ENCODE measurements around the gene SPNS1.

Gene SPNS1

DNA sequence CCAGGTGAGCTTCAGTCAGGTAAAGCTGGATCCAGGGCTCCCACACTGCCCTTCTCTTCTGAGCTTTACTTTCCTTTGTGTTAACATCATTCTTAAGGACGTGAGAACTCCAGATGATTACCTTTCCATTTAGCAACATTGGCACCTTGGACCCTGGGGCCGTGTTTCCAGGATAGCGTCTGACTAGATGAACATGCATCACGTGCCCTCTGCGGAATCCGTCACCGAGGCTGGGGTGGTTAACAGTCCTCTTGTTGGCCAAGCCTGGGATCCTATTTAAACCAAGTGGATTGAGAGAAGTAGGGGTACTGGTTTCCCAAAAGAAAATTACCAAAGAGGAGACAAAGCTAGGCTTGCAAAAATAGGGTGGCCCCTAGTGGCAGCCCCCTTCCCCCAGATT, 6.4 kb downstream of the SPNS1 start:
- H3K27ac Mint-ChIP-seq: no peak overlapping the region
- peaks cover 51% of the 10 kb centered on the region for H3K4me1 Mint-ChIP-seq
- H3K36me3 Mint-ChIP-seq: peaks cover 70% of the 10 kb centered on the region

DNA sequence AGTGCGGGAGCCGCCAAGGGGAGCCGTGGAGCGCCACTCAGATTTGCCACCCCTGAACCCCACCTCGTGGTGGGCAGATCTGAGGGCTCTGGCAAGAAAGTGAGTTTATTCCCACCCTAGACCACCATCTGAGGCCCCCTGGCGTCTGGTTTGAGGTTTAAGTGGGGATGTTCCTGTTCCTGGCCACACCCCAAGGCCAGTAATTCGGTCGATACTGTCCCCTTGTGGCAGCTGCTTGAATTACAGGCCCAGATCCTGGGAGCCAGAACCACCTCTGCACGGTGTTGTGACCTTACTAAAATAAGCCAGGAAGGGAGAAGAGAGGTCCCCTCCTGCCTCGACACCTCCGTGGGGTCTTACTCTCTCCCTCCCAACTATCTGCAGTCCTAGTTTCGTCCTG, 6.9 kb downstream of the SPNS1 start:
- Mint-ChIP-seq H3K27ac (peak overlapping the region; percentile 84), H3K9me3 (no peaks in the 10 kb centered on the region), H3K4me1 (peaks cover 45% of the 10 kb centered on the region), H3K36me3 (peaks cover 75% of the 10 kb centered on the region), H3K4me3 (no peak overlapping the region)
- DNase-seq (ENCODE audit: low spot score in 2 of 2) (peak; percentile 47 to 81), ATAC-seq (no peak)

More for the DNA sequence above, 6.4 kb downstream of the SPNS1 start:
- Mint-ChIP-seq H3K4me3 (no peak overlapping the region), H3K9me3 (no peaks in the 10 kb centered on the region)
- ATAC-seq (no peak), DNase-seq (ENCODE audit: low spot score in 2 of 2) (no peak)

DNA sequence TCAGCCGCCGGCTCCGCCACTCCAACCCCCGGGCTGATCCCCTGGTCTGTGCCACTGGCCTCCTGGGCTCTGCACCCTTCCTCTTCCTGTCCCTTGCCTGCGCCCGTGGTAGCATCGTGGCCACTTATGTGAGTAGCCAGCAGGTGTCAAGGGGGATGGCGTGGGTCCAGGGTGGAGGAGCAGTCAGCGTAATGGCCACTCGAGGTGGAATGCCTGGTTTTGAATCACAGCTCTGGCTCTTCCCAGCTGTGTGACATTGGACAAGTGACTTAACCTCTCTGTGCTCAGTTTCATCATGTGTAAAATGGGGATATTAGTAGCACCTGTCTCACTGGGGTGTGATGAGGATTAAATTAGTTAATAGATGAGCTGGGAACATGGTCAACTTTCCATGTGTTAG, 7.8 kb downstream of the SPNS1 start:
- peaks cover 46% of the 10 kb centered on the region for H3K4me1 Mint-ChIP-seq
- H3K36me3 Mint-ChIP-seq: peaks cover 79% of the 10 kb centered on the region
- ATAC-seq: no peak
- no peak overlapping the region for H3K4me3 Mint-ChIP-seq
- DNase-seq (ENCODE audit: low spot score in 2 of 2): no peak
- peaks cover 5% of the 10 kb centered on the region for H3K9me3 Mint-ChIP-seq
- peak overlapping the region; percentile 84 for H3K27ac Mint-ChIP-seq

- ATAC-seq (no peak), DNase-seq (ENCODE audit: low spot score in 2 of 2) (no peak)
- Mint-ChIP-seq H3K36me3 (peaks cover 79% of the 10 kb centered on the region), H3K27ac (peak overlapping the region; percentile 89), H3K4me1 (peaks cover 46% of the 10 kb centered on the region), H3K4me3 (peak overlapping the region; percentile 98), H3K9me3 (peaks cover 7% of the 10 kb centered on the region)
Measured at GRCh38 chr16:28982949-28983348, 8.4 kb downstream of the SPNS1 start.

GRCh38 chr16:28983644-28984043, 9.1 kb downstream of the SPNS1 start:
- Mint-ChIP-seq H3K4me3 (peak overlapping the region; percentile 98), H3K4me1 (peaks cover 43% of the 10 kb centered on the region), H3K27ac (peak overlapping the region; percentile 89), H3K9me3 (peaks cover 7% of the 10 kb centered on the region), H3K36me3 (peaks cover 79% of the 10 kb centered on the region)
- ATAC-seq (no peak), DNase-seq (ENCODE audit: low spot score in 2 of 2) (no peak)

GRCh38 chr16:28984091-28984490, 9.5 kb downstream of the SPNS1 start:
- no peak for DNase-seq (ENCODE audit: low spot score in 2 of 2)
- Mint-ChIP-seq H3K4me1 (peaks cover 46% of the 10 kb centered on the region), H3K27ac (peak overlapping the region; percentile 89), H3K4me3 (peak overlapping the region; percentile 98), H3K9me3 (peaks cover 7% of the 10 kb centered on the region), H3K36me3 (peaks cover 79% of the 10 kb centered on the region)
- no peak for ATAC-seq

GRCh38 chr16:28984619-28985135, 10.1 kb downstream of the SPNS1 start, which contains the start of gene LAT:
LAT (plus strand) TSS chr16:28985052; CDS start chr16:28985418, 366 bp downstream.
- Mint-ChIP-seq H3K36me3 (peaks cover 81% of the 10 kb centered on the region), H3K9me3 (peaks cover 7% of the 10 kb centered on the region), H3K4me3 (peak within 1 kb of the TSS; percentile 98), H3K27ac (peak within 1 kb of the TSS; percentile 89), H3K4me1 (peaks cover 51% of the 10 kb centered on the region)
- DNase-seq (ENCODE audit: low spot score in 2 of 2) (peak; percentile 57 to 79), ATAC-seq (peak; percentile 80)

DNA sequence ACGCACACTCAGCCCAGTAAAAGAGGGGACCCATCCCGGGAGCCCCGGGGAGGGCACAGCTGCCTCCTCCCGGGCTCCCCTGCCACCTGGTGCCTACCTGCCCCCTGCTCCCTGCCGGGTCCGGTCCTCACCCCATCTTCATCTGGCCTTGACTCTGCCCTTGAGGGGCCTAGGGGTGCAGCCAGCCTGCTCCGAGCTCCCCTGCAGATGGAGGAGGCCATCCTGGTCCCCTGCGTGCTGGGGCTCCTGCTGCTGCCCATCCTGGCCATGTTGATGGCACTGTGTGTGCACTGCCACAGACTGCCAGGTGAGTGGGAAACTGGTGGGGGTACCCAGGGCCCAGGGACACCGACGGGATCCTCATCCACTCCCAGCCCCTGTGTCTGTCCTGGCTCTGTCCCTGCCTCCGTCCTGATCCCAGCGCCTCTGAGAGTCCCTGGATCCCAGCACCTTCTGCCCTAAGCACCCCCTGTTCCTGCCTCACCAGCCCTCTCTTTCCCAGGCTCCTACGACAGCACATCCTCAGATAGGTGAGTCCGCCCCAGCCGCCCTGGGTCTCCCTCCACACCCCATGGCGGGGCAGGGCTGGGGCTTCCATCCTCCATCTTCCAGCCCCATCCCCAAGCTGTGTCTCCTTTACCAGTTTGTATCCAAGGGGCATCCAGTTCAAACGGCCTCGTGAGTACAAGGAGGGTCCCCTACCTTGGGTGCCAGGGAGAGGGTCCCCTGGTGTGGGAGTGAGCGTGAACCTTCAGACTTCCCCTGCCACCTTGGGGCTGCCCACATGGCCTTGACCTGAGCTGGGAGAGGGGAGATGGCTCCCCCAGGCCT, 10.8 kb downstream of the SPNS1 start:
- H3K9me3 Mint-ChIP-seq: peaks cover 7% of the 10 kb centered on the region
- peak; percentile 42 for ATAC-seq
- peak overlapping the region; percentile 89 for H3K27ac Mint-ChIP-seq
- DNase-seq (ENCODE audit: low spot score in 2 of 2): peak in 1 of 2 donors; percentile 62
- peak overlapping the region; percentile 98 for H3K4me3 Mint-ChIP-seq
- H3K36me3 Mint-ChIP-seq: peaks cover 81% of the 10 kb centered on the region
- peaks cover 59% of the 10 kb centered on the region for H3K4me1 Mint-ChIP-seq

GRCh38 chr16:28986046-28986445, 11.5 kb downstream of the SPNS1 start:
- peak overlapping the region; percentile 98 for H3K4me3 Mint-ChIP-seq
- H3K4me1 Mint-ChIP-seq: peaks cover 65% of the 10 kb centered on the region
- DNase-seq (ENCODE audit: low spot score in 2 of 2): no peak
- H3K27ac Mint-ChIP-seq: peak overlapping the region; percentile 89
- peaks cover 81% of the 10 kb centered on the region for H3K36me3 Mint-ChIP-seq
- ATAC-seq: no peak
- peaks cover 7% of the 10 kb centered on the region for H3K9me3 Mint-ChIP-seq

DNA sequence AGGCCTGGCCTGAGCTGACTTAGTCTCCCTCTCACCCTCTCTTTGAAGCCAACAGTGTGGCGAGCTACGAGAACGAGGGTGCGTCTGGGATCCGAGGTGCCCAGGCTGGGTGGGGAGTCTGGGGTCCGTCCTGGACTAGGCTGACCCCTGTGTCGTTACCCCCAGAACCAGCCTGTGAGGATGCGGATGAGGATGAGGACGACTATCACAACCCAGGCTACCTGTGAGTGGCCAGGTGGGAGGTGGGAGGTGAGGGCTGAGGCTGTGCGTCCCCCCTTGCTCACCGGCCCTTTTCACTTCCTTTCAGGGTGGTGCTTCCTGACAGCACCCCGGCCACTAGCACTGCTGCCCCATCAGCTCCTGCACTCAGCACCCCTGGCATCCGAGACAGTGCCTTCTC, 11.9 kb downstream of the SPNS1 start:
- peaks cover 81% of the 10 kb centered on the region for H3K36me3 Mint-ChIP-seq
- DNase-seq (ENCODE audit: low spot score in 2 of 2): no peak
- peaks cover 65% of the 10 kb centered on the region for H3K4me1 Mint-ChIP-seq
- peak overlapping the region; percentile 89 for H3K27ac Mint-ChIP-seq
- peak overlapping the region; percentile 98 for H3K4me3 Mint-ChIP-seq
- peaks cover 7% of the 10 kb centered on the region for H3K9me3 Mint-ChIP-seq
- no peak for ATAC-seq

DNA sequence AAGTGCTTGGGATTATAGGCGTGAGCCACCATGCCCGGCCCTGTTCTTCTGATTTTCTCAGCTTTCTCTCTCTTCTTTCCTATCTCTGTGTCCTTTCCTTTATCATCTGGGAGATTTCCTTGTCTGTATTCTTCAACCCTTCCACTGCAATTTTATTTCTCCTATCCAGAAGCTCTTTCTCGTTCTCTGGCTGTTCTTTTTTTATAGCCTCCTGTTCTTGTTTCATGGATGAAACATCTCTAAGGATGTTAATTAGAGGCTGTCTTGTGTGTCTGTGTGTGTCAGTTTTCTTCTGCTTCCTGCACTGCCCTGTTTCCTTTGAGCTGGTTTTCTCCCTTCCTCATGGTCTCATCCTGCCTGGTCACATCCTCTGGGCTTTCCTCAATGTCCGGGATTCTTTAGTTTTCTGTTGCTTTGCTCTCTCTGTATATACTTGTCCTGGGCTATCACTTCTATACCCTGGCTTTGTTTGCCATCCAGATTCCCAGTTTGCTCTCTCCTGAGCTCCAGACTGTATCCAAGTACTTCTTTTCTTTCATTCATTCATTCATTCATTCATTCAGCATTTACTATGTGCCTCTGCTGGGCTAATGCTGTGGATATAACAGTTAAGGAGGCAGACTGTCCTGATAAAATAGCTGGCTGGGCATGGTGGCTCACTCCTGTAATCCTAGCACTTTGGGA, 12.7 kb downstream of the SPNS1 start:
- peak overlapping the region; percentile 89 for H3K27ac Mint-ChIP-seq
- DNase-seq (ENCODE audit: low spot score in 2 of 2) (no peak), ATAC-seq (no peak)
- peaks cover 7% of the 10 kb centered on the region for H3K9me3 Mint-ChIP-seq
- peak overlapping the region; percentile 98 for H3K4me3 Mint-ChIP-seq
- H3K36me3 Mint-ChIP-seq: peaks cover 80% of the 10 kb centered on the region
- H3K4me1 Mint-ChIP-seq: peaks cover 58% of the 10 kb centered on the region

GRCh38 chr16:28989363-28989762, 14.8 kb downstream of the SPNS1 start:
- peaks cover 7% of the 10 kb centered on the region for H3K9me3 Mint-ChIP-seq
- ATAC-seq (no peak), DNase-seq (ENCODE audit: low spot score in 2 of 2) (no peak)
- H3K36me3 Mint-ChIP-seq: peaks cover 71% of the 10 kb centered on the region
- H3K4me3 Mint-ChIP-seq: peak overlapping the region; percentile 98
- H3K4me1 Mint-ChIP-seq: peaks cover 44% of the 10 kb centered on the region
- H3K27ac Mint-ChIP-seq: peak overlapping the region; percentile 89

DNA sequence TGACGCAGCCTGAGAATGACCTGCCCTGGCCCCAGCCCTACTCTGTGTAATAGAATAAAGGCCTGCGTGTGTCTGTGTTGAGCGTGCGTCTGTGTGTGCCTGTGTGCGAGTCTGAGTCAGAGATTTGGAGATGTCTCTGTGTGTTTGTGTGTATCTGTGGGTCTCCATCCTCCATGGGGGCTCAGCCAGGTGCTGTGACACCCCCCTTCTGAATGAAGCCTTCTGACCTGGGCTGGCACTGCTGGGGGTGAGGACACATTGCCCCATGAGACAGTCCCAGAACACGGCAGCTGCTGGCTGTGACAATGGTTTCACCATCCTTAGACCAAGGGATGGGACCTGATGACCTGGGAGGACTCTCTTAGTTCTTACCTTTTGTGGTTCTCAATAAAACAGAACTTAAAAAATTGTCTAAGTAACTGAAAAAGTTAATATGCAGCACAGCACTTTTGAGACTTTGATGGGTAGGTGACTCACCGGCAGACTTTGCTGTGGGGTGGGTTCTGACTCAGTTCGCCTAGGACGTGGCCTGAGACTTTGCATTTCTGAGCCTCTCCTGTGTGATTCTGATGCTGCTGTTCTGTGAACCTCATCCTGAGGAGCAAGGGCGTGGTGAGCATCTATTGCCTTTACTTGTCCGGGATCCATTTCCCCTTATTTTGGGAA, 15.9 kb downstream of the SPNS1 start:
- Mint-ChIP-seq H3K27ac (peak overlapping the region; percentile 89), H3K4me3 (peak overlapping the region; percentile 98), H3K9me3 (peaks cover 7% of the 10 kb centered on the region), H3K36me3 (peaks cover 65% of the 10 kb centered on the region), H3K4me1 (peaks cover 41% of the 10 kb centered on the region)
- DNase-seq (ENCODE audit: low spot score in 2 of 2): peak in 1 of 2 donors; percentile 70
- ATAC-seq: peak; percentile 92

DNA sequence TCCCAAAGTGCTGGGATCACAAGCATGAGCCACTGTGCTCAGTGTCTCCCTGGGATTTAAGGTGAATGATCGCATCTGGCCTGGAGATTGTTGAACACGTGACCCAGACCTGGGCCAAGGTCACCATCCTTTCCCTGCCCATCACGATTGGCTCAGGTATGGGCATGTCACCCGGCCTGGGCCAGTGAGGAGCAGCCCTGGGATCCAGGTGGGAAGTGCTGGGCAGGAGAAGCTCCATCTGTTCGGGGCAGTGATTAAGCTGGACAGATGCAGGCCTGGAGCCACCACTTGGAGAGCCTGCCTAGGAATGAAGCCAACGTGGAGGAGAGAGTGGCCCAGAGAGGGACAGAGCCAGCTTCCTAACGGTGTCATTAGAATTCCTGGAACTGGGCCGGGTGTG, 17.1 kb downstream of the SPNS1 start:
- Mint-ChIP-seq H3K27ac (no peak overlapping the region), H3K4me1 (peaks cover 41% of the 10 kb centered on the region), H3K4me3 (no peak overlapping the region), H3K9me3 (peaks cover 7% of the 10 kb centered on the region), H3K36me3 (peaks cover 53% of the 10 kb centered on the region)
- DNase-seq (ENCODE audit: low spot score in 2 of 2): no peak
- no peak for ATAC-seq

DNA sequence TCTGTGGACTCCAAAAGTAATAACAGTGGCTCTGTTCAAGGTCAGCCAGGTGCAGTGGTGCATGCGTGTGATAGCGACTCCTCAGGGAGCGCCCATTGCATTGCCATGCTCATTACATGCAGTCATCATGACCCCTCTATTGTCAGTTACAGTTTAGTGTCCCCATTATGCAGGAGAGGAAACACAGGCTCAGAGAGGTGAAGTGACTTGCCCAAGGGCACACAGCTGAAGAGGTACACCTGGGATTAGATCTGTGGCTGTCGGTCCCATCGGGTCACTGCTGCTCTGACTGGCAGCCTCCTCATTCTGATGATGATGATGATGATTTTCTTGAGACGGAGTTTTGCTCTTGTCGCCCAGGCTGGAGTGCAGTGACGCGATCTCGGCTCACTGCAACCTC, 17.9 kb downstream of the SPNS1 start:
- H3K27ac Mint-ChIP-seq: no peak overlapping the region
- H3K4me3 Mint-ChIP-seq: no peak overlapping the region
- DNase-seq (ENCODE audit: low spot score in 2 of 2): no peak
- H3K9me3 Mint-ChIP-seq: peaks cover 1% of the 10 kb centered on the region
- peaks cover 33% of the 10 kb centered on the region for H3K4me1 Mint-ChIP-seq
- peaks cover 45% of the 10 kb centered on the region for H3K36me3 Mint-ChIP-seq
- no peak for ATAC-seq

Measured in stimulated activated effector memory CD8-positive, alpha-beta T cell treated with anti-CD3 and anti-CD28 coated beads, Interleukin-12 subunit alpha, Interleukin-12 subunit beta, amount 100 ng/mL, for 72 hours (primary cell).